Midbrain (tissue), 1 donor: ENCODE data around the gene TTC14.
"Not testable (repeated sequence)": the region's sequence is repeated elsewhere in the genome, so short reads cannot be mapped to it uniquely, and the experiment has no call there.

Experiments
- DNase-seq: peaks from one replicate; lab custom pipeline; 2025; lab: John Stamatoyannopoulos, UW

The TTC14 gene, protein sequence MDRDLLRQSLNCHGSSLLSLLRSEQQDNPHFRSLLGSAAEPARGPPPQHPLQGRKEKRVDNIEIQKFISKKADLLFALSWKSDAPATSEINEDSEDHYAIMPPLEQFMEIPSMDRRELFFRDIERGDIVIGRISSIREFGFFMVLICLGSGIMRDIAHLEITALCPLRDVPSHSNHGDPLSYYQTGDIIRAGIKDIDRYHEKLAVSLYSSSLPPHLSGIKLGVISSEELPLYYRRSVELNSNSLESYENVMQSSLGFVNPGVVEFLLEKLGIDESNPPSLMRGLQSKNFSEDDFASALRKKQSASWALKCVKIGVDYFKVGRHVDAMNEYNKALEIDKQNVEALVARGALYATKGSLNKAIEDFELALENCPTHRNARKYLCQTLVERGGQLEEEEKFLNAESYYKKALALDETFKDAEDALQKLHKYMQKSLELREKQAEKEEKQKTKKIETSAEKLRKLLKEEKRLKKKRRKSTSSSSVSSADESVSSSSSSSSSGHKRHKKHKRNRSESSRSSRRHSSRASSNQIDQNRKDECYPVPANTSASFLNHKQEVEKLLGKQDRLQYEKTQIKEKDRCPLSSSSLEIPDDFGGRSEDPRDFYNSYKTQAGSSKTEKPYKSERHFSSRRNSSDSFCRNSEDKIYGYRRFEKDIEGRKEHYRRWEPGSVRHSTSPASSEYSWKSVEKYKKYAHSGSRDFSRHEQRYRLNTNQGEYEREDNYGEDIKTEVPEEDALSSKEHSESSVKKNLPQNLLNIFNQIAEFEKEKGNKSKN

DNA sequence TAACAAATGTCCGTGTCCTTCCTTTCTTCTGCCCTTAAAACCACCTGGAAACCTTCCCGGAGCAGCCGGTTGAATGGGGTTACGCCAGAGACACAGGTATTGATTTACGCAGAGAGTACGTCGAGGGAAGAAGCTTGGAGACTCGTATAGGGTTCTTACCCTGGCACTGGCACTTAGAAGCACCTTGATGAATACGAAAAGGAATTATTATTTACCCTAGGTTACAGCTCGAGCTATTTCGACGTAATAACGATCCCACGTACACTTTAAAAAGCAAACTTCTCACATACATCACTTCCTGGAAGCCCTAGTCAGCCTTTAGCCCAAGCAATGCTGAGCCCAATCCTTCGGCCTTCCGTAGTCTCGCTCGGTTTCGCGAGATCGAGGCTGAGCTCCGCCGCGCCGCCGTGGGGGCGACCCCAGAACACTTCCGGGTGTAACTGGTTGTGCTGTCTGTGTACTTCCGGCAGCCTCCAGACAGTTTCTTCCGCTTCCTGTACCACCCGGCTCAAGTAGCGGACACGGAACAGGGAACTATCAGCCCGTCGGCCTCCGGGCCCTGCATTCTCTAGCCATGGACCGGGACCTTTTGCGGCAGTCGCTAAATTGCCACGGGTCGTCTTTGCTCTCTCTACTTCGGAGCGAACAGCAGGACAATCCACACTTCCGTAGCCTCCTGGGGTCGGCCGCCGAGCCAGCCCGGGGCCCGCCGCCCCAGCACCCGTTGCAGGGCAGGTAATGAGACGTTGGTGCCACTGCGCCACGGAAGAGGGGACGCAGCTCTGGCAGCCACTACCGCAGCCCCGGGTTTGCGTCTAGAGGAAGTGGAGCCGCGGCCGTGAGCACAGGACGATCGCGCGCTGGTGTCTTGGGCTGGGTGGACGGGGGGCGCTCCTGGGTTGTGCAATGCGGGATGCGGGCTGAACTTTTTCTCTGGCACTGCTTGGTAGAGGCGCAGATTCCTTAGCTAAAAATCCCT is at the start of gene TTC14:
TTC14 (plus strand) TSS at position 476 of the 979 bp plus-strand sequence; CDS start at position 575, 99 bp downstream.
- DNase-seq, result peak; percentile 93

- DNase-seq, result no peak
Measured at GRCh38 chr3:180563406-180563805, 38.6 kb upstream of the TTC14 start.

DNA sequence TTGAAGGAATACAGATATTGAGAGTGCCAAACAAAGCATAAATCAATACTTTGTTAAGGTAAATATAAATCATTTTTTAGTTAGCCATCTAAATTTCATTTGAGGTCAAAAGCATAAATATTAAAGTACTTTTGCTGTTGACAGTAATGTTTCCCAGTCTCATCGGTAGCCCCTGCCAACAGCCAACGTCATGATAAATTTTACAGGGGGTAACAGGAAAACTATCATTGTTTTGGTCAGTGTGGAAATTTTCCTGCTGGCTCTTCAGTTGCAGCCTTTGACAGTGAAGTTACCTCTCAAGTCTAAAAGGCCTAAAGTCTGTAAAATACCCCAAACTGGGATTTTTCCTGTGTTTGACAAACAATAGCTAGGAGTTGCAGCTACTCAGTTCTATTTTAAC is 37.3 kb upstream of the TTC14 start:
- no peak for DNase-seq

GRCh38 chr3:180570238-180570637 is 31.7 kb upstream of the TTC14 start:
- DNase-seq, result no peak

- no peak for DNase-seq
Measured at GRCh38 chr3:180571831-180572598, 29.9 kb upstream of the TTC14 start.

- DNase-seq, result no peak
Measured at GRCh38 chr3:180575571-180575970, 26.4 kb upstream of the TTC14 start.

GRCh38 chr3:180580934-180581333 is 21.0 kb upstream of the TTC14 start:
- no peak for DNase-seq

DNA sequence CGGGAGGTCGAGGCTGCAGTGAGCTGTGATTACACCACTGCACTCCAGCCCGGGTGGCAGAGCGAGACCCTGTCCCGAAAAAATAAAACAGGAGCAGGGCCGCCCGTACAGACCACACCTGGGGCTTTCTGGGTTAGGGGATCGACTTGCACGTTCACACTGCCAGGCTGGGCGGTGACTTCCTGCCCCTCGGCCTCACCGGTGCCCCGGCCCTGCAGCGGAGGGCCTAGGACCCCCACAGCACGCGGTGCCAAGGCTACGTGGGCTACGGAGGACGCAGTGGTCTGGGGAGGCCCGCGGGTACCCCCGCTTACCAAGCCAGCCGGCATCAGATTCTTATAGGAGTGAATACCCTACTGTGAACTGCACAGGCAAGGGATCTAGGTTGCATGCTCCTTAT is 11.6 kb upstream of the TTC14 start:
- DNase-seq, result no peak

DNA sequence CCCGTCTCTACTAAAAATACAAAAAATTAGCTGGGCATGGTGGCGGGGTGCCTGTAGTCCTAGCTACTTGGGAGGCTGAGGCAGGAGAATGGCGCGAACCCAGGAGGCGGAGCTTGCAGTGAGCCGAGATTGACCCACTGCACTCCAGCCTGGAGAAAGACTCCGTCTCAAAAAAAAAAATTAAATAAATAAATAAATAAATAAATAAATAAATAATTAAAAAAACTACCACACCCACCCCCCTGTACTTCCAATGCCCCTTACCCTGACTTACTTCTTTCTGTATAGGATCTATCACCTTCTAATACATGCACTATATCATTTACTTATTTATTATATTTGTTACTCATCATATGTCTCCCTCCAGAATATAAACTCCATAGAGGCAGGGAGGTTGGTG is 8.3 kb upstream of the TTC14 start:
- not testable (repeated sequence) for DNase-seq

GRCh38 chr3:180594631-180595558 is 7.1 kb upstream of the TTC14 start:
- peak; percentile 31 for DNase-seq

- no peak for DNase-seq
Measured at GRCh38 chr3:180595559-180595935, 6.4 kb upstream of the TTC14 start.

DNA sequence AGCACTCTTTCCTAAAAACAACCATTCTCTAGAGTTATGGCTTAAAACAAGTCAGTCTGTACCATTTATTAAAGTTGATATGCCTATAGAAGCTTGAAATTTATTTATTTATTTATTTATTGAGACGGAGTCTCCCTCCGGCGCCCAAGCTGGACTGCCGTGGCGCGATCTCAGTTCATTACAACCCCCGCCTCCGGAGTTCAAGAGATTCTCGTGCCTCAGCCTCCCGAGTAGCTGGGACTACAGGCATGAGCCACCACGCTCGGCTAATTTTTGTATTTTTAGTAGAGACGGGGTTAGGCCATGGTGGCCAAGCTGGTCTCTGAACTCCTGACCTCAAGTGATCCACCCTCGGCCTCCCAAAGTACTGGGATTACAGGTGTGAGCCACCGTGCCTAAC is 1.5 kb upstream of the TTC14 start:
- DNase-seq, result no peak

GRCh38 chr3:180611006-180611405 is 9.0 kb downstream of the TTC14 start:
- no peak for DNase-seq

DNA sequence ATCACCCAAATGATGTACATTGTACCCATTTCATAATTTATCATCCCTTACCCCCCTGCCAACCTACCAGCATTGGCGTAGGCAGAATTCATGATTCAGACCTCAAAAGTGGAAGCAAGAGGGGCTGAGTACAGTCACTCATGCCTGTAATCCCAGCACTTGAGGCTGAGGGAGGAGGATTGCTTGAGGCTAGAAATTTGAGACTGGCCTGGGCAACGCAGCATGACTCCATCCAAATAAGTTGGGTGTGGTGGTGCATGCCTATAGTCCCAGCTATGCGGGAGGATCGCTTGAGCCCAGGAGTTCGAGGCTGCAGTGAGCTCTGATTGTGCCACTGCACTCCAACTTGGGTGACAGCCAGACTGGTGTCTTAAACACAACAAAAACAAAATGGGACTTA is 10.4 kb downstream of the TTC14 start:
- DNase-seq, result no peak

DNA sequence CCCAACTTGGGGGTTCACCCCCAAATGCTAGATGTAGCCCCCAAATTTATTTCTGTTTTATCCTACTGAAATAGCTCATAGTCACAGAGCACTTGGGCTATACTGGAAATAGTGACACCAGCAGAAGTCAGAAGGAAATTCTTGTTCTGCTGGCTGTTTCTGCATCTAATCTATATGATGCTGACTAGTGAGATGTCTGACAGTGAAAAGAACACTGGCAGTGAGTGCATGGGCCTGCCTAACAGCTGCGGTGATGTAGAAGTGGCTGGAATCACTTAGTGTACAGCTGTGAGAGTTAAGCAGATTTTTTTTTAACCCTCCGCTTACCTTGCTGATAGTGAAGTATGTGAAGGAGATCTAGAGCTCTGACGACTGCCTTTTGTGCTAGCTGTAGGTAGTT is 14.0 kb downstream of the TTC14 start:
- no peak for DNase-seq

DNA sequence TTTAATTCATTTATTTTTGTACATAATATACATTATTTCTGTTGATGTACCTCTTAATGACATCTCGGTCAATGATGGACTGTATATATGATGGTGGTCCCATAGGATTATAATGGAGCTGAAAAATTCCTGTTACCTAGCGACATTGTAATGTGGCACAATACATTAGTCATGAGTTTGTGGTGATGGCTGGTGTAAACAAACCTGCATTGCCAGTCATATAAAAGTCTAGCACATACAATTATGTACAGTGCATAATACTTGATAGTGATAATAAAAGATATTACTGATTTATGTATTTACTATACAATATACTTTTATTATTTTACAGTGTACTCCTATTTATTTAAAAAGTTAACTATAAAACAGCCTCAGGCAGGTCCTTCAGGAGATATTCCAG is 15.1 kb downstream of the TTC14 start:
- no peak for DNase-seq

GRCh38 chr3:180618563-180618962 is 16.6 kb downstream of the TTC14 start:
- not testable (repeated sequence) for DNase-seq

GRCh38 chr3:180619723-180620122 is 17.8 kb downstream of the TTC14 start:
- DNase-seq, result no peak

- no peak for DNase-seq
Measured at GRCh38 chr3:180624714-180625113, 22.8 kb downstream of the TTC14 start.

DNA sequence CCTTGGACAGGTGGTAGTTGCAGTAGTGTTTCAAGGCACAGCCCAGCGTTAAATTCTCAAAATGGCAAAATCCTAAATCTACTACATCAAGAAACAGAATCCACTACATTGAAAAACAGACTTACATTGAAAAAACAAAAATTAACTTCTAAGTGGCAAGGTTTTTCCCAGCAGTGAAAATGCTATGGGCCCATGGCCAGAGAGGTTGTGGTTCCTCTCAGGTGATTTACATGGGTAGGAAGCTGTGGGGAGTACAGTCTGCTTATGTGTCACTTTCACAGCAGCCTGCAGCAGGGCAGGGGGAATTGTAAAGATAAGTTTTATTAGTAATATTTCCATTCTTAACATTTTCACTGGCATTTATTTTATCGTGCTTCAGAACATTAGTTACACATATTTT is 24.9 kb downstream of the TTC14 start:
- DNase-seq, result no peak
